GM12878 (cell line): Measurements from ENCODE around the gene NUDT9. TPM values are rescaled to one million over a fixed set of nuclear protein-coding genes. Genes with fewer than 3 reads are reported as not detected.
"Not testable (repeated sequence)": the region's sequence is repeated elsewhere in the genome, so short reads cannot be mapped to it uniquely, and the experiment has no call there.

Experiments used
- ATAC-seq: fragments of 200-7000 bp; cut with Tn5 transposase; 3 replicates; pipeline ENCODE4 v1.9.1; 2020; ENCODE audit warnings: mild to moderate bottlenecking, moderate library complexity
- BruUV-seq: library from RNA; stranded (reverse); fragments of 400-500 nt; replicated peaks from 2 replicates; lab custom pipeline; 2021; lab: Mats Ljungman, UMichigan
- CTCF ChIA-PET: fragments of 300-600 bp; sonication (Branson Sonifier 250); formaldehyde crosslinking; extraction: SDS; loops from one replicate; lab custom pipeline; 2021; ENCODE audit warnings: inconsistent platforms; lab: Yijun Ruan, JAX
- POLR2A ChIA-PET: fragments of 350-600 bp; formaldehyde crosslinking; extraction: SDS; loops from one replicate; lab custom pipeline; 2021; ENCODE audit warnings: inconsistent platforms; lab: Charles Lee
- RAD21 ChIA-PET: fragments of 300-600 bp; sonication (Branson Sonifier 250); formaldehyde crosslinking; loops from one replicate; lab custom pipeline; 2023; ENCODE audit warnings: antibody characterized with exemption; ENCODE audit not compliant: unreplicated experiment; lab: Charles Lee
- SMC1A ChIA-PET: fragments of 300-600 bp; sonication (Branson Sonifier 250); formaldehyde crosslinking; loops from one replicate; lab custom pipeline; 2023; ENCODE audit not compliant: unreplicated experiment, uncharacterized antibody; lab: Charles Lee
- DNase-seq: peaks from one replicate; pipeline ENCODE4 v3.0.0-alpha.2; 2011; ENCODE audit warnings: low read depth, low spot score
- FAIRE-seq: peaks from 3 replicates; lab custom pipeline; 2011; peaks lifted over from hg19 to GRCh38; lab: Jason Lieb, UNC
- H2AFZ ChIP-seq: 2 replicates; pipeline ENCODE4 v1.6.0; 2011; ENCODE audit warnings: low read depth, low read length, control low read depth; ENCODE audit not compliant: control insufficient read depth
- H3K27ac ChIP-seq: 2 replicates; pipeline ENCODE4 v1.5.1; 2011; ENCODE audit warnings: control low read depth; ENCODE audit not compliant: control insufficient read depth, insufficient read depth
- H3K27me3 ChIP-seq, 2 experiments: replicated peaks in 1 of 2; 2 replicates each; pipeline versions ENCODE4 v1.6.0 to v1.6.1; 2011; ENCODE audit warnings: low read length in 1 of 2; ENCODE audit not compliant: control insufficient read depth in 2 of 2, insufficient read depth in 2 of 2
- H3K36me3 ChIP-seq, 2 experiments: 2 replicates each; pipeline ENCODE4 v1.5.1; 2011; ENCODE audit warnings: low read length in 1 of 2; ENCODE audit not compliant: control insufficient read depth in 2 of 2, insufficient read depth in 2 of 2
- H3K4me1 ChIP-seq: 2 replicates; pipeline ENCODE4 v1.6.1; 2011; ENCODE audit warnings: mild to moderate bottlenecking, low read length, moderate library complexity, mixed read lengths; ENCODE audit not compliant: control insufficient read depth, insufficient read depth
- H3K4me2 ChIP-seq: 2 replicates; pipeline ENCODE4 v1.6.0; 2011; ENCODE audit warnings: control low read depth; ENCODE audit not compliant: control insufficient read depth, insufficient read depth
- H3K4me3 ChIP-seq: fragments of 200-600 bp; sonication (generic); 2 replicates; pipeline ENCODE4 v1.5.1; 2016
- H3K79me2 ChIP-seq: 2 replicates; pipeline ENCODE4 v1.6.0; 2011; ENCODE audit warnings: low read length; ENCODE audit not compliant: control insufficient read depth, insufficient read depth
- H3K9ac ChIP-seq: 2 replicates; pipeline ENCODE4 v1.8.0; 2011; ENCODE audit warnings: low read length, control low read depth, mixed read lengths; ENCODE audit not compliant: control insufficient read depth, insufficient read depth
- H3K9me3 ChIP-seq: replicated peaks from 3 replicates; pipeline ENCODE4 v1.5.1; 2011; ENCODE audit warnings: mild to moderate bottlenecking, low read length; ENCODE audit not compliant: control insufficient read depth, insufficient read depth
- H4K20me1 ChIP-seq: 2 replicates; pipeline ENCODE4 v1.6.0; 2011; ENCODE audit not compliant: control insufficient read depth, insufficient read depth
- WGBS: methylation state at CpG from one replicate; pipeline ENCODE4 v1.1.6; 2016; ENCODE audit warnings: low lambda C conversion rate; ENCODE audit not compliant: insufficient replicate concordance, insufficient coverage; ENCODE audit errors: missing lambda C conversion rate; 5-methylcytosine and 5-hydroxymethylcytosine counted together
- in situ Hi-C: fragments of 300-500 bp; cut with MboI; formaldehyde crosslinking; loops from 9 replicates; pipeline ENCODE4 v1.14.3; 2018; ENCODE audit warnings: mixed read lengths
- intact Hi-C: fragments of 100-400 bp; cut with micrococcal nuclease; formaldehyde crosslinking; loops from one replicate; pipeline ENCODE4 v1.14.2; 2022; ENCODE audit not compliant: unreplicated experiment
- polyA plus RNA-seq, 11 experiments: library from polyadenylated mRNA; depleted of rRNA in 4 of 11; unstranded in 6 of 11; stranded (reverse) in 5 of 11; fragments of >200 nt; fragmentation: Nextera tagmentation in 4 of 11; fragmentation: Illumina TruSeq in 1 of 11; extraction: Ambion mirVana in 4 of 11; extraction: Trizol in 1 of 11; gene quantifications; 1 replicate in 1 of 11; 2 replicates in 10 of 11; pipeline versions ENCODE4 v1.2.1 to v1.2.3, GENCODE V29; 2011 to 2016; ENCODE audit warnings: inconsistent platforms in 2 of 11, missing spikeins in 2 of 11, low read depth in 1 of 11
- total RNA-seq, 4 experiments: library from RNA; depleted of rRNA in 3 of 4; stranded (reverse); fragments of >200 nt in 3 of 4; fragmentation: Illumina TruSeq in 1 of 4; extraction: Trizol in 1 of 4; gene quantifications; 2 replicates each; pipeline versions ENCODE4 v1.2.1 to v1.2.3, GENCODE V29; 2013 to 2021

Gene NUDT9
- total and polyA plus RNA-seq, 10 of the 15 experiments (the other 5 are each of a cell fraction or from before 2014, with no cell fraction given), result 8.4 to 28.3 (median 14.6) TPM

DNA sequence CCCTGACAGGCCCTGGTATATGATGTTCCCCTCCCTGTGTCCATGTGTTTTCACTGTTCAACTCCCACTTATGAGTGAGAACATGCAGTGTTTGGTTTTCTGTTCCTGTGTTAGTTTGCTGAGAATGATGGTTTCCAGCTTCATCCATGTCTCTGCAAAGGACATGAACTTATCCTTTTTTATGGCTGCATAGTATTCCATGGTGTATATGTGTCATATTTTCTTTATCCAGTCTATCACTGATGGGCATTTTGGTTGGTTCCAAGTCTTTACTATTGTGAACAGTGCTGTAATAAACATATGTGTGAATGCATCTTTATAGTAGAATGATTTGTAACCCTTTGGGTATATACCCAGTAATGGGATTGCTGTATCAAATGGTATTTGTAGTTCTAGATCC lies 60.9 kb downstream of the NUDT9 start:
- POLR2A ChIA-PET, H3K27me3 ChIP-seq, H2AFZ ChIP-seq, in situ Hi-C loops, ATAC-seq, H3K4me1 ChIP-seq, H4K20me1 ChIP-seq, H3K36me3 ChIP-seq, H3K79me2 ChIP-seq, H3K9me3 ChIP-seq, SMC1A ChIA-PET, H3K4me3 ChIP-seq, intact Hi-C loops, H3K4me2 ChIP-seq, H3K9ac ChIP-seq, RAD21 ChIA-PET, H3K27ac ChIP-seq, FAIRE-seq, DNase-seq, BruUV-seq: not testable (repeated sequence)
- CTCF ChIA-PET, result interaction anchor here (1.7 kb wide), 1 partner anchor 18 kb away, joined by 6 read pairs; no protein-coding TSS in a partner anchor

DNA sequence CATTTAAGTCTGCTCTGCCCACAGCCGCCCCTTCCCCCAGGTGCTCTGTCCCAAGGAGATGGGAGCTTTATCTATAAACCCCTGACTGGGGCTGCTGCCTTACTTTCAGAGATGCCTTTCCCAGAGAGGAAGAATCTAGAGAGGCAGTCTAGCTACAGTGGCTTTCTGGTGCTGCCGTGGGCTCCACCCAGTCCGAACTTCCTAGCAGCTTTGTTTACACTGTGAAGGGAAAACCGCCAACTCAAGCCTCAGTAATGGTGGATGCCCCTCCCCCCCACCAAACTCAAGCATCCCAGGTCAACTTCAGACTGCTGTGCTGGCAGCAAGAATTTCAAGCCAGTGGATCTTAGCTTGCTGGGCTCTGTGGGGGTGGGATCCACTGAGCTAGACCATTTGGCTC lies 66.3 kb downstream of the NUDT9 start:
- H3K9me3 ChIP-seq, H3K27ac ChIP-seq, intact Hi-C loops, H3K4me1 ChIP-seq, SMC1A ChIA-PET, H3K4me3 ChIP-seq, H3K27me3 ChIP-seq, H3K4me2 ChIP-seq, H2AFZ ChIP-seq, H4K20me1 ChIP-seq, FAIRE-seq, POLR2A ChIA-PET, H3K79me2 ChIP-seq, H3K9ac ChIP-seq, DNase-seq, ATAC-seq, H3K36me3 ChIP-seq, RAD21 ChIA-PET, in situ Hi-C loops, BruUV-seq: not testable (repeated sequence)
- CTCF ChIA-PET, result interaction anchor here (0.7 to 1.5 kb wide), 2 partner anchors 9 to 184 kb away, joined by 3 to 5 read pairs; no protein-coding TSS in a partner anchor
- 70% methylated on average over 4 of the region's 4 CpGs for WGBS
